ENCODE measurements around the gene DOCK2.

Gene DOCK2

DNA sequence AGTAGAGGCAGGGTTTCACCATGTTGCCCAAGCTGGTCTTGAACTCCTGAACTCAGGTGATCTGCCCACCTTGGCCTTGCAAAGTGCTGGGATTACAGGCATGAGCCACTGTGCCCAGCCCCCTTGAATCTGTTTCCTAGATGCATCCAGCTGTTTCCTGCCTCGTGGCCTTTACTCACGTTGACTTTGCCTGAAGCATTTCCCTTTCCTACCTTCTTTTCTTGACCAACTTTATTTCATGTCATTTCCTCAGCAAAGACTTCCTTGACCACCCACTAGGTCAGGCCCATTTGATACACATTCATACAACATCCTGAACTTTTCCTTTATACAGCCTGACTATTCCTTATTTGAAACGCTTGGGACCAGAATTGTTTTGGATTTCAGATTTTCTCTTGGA is 51.0 kb downstream of the DOCK2 start:
- no peak for DNase-seq (ENCODE audit: low read depth in 2 of 2)

DNA sequence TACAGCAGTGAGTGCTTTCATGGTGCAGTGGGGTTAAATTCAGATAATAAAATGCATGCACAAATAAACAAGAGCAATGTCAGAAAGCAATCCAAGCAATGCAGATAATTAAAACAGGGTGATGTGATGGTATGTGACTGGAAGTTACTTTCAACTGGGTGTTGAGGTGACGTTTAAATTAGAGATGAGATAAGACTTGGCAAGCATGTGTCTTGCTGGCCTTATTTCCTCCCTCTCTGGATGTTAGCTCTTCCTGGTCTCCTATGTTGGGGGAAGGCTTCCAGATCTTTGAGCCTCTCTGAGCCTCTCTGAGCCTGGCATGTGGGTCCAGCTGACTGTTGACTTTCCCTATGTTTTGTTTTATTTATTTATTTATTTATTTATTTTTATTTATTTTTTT is 54.4 kb downstream of the DOCK2 start:
- DNase-seq (ENCODE audit: low read depth in 2 of 2) = no peak

DNA sequence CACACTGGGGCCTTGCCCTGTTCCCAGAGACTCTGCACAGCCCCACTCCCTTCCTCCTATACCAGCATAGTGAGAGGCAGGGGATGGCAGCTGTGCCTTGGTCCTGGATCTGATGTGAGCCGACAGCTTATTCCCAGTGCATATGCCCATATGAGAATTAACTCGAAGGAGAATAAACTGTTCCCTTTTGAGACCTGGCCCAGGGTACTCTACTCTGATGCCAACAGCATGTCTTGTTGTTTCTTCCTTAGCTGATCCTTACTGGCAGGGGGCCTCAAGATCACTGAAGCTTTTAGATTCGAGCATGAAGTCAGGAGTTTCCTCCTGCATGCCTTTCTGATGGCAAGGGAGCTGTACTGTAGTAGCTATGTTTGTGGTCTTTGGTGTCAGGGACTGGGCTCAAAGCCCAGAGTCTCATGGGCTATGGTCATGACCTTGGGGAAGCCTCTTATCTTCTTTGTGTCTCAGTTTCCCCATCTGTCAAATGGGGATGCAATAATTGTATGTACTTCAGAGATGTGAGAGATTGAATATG is 57.1 kb downstream of the DOCK2 start:
- DNase-seq (ENCODE audit: low read depth in 2 of 2) = no peak

DNA sequence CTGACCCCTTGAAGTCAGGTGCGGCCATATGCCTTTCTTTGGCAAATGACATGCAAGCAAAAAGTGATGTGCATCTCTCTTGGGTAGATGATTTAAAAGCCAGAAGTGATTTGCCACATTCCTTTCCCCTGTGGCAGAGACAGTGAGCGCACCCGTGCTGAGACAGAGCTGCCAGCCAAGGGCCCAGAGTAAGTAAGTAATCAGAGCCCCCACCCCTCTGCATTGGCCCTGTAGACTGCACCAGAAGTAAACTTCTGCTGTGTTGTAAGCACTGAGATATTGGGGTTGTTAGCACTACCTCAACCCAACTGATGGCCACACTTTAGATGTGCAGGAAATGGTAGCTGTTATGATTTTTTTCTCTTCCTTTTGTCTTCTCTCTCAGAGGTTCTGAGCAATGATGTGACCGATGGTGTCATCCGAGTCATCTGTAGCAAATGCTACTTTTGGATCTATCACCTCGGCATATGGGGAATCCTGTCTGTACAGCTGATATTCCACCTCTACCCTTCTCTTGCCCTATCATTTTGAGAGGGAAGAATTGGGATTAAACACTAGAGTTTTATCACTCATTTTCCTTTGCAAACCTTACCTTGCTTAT is 58.0 kb downstream of the DOCK2 start:
- DNase-seq (ENCODE audit: low read depth in 2 of 2) = no peak

DNA sequence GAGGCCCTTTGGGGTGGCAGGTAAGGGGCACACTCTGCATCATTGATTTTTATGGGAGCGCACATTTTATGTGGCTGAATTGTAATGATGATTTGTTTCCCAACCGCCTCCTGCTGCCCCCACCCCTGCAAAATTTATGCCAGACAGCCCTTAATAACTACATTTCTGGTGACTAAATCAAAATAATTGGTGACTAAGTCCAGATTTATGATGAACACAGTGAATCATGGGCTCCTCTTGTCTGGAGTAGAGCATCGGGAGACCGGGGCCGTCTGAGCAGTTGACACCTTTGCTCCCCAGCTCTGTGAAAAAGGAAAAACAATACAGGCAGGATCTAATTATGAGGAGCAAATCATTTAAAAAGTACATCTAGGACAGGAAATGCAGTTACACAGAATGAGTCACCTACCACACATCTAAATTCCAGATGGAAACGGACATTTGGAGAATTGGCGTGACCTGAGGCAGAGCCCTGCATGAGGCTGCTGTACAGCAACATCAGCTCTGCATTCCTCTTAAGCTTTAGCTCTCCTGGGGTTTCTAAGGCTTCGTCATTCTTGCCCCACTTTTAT is 58.9 kb downstream of the DOCK2 start:
- no peak for DNase-seq (ENCODE audit: low read depth in 2 of 2)

DNA sequence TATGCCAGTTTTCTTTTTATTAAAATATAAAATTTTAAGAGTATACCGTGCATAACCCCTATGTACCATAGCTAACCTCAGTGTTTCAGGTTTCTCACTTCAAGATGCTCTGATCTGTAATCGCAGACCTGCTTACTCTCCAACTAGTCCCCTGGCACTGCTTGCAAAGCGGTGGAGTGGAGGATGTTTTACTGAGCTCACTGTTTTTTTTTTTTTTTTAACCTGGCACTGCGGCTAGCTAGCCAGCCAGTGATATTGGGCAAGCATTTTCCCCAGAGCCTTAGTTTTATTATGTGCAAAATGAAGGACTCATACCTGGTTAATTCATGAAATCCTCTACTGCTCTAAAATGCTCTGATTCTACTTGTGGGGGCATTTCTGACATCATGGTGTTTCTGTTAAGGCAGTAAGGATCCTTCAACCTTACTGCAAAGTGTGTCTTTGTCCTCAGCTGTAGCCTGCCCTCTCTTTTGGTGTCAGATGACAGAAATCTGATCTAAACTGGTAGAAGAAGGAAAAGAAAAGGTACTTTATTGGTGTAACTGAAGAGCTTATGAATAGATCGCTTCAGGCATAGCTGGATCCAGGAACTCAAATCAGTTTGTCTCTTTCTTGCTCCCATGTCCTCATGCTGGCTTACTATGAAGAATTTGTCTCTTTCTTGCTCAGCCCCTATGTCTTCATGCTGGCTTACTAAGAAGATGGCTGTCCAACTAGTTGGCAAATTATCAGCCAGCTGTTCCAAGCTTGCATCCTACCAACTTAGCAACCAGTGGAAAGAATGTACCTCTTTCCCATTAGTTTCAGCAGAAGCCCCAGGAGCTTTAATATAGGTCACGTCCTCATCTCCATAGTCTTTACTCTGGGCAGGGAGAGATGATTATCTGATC is 59.8 kb downstream of the DOCK2 start:
- no peak for DNase-seq (ENCODE audit: low read depth in 2 of 2)

DNA sequence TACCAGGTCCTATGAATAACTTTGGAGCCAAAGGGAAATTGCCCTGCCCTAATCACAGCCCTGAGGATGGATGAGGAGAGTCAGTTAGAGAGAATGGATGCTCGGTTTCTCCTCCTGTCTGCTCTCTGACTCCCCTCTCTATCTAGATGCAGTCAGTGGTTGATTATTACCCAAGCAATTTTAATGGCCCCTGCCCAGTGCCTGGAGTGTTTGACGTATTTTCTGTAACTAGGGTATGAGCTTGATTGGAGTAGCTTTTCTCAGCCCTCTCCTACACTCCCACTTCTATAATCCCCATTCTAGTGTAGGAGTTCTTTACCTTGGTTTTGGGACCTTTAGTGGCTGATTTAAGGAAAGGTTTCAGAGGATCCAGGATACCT is 60.4 kb downstream of the DOCK2 start:
- no peak for DNase-seq (ENCODE audit: low read depth in 2 of 2)

DNA sequence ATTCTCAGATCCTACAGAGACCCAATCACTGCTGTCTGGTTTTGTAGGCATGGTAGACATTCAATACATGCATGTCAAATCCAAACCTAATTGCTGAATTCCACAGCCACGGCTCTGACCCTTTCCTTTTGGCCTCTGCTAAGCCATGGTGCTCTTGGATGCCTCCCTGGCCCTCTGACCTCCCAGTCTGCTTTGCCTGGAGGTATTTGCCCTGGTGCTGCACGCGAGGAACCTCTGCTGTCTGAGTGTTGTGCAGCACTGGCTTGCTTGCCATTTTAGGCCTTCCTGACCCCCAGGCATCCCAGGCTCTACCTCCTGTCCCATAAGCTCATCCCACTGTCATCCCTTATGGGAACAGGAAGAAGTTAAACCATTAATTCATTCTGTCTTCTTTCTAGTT is 60.9 kb downstream of the DOCK2 start:
- no peak for DNase-seq (ENCODE audit: low read depth in 2 of 2)

DNA sequence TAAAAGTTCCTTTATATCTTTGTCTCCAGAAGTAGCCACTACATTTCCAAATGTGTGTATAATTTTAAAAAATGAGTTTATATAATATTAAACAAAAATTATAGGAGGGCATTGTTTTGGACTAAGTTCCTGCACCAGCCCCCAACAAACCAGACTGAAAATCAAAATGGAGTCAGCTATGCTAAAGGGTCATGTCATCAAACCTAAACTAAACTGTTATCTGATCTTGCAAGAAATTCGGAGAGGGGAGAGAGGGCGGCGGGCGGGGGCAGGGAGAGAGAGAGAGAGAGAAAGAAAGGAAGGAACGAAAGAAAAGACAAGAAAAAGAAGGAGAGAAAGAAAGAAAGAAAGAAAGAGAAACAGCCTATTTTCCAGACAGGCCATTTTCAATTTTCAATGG is 63.5 kb downstream of the DOCK2 start:
- no peak for DNase-seq (ENCODE audit: low read depth in 2 of 2)

DNA sequence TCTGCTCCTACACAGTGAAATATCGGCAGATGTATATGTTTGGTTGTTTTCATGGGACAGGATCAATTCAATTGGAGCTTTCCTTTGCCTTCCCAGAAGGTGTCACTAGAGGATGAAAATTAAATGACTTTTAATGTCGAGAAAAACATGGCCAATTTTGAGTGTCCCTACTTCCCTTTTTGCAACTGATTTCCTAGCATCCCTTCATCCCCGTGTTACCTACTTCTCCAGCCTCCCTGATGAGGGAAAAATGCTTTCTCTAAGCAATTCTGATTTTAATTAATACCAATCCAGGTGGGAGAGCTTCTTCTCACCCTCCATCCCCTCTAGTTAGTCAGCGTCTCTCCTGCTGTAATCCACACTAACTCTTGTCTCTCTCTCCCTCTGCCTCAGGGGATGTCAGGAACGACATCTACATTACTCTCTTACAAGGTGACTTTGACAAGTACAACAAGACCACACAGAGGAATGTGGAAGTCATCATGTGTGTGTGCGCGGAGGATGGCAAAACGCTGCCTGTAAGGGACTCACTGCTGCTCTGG is 64.9 kb downstream of the DOCK2 start:
- DNase-seq (ENCODE audit: low read depth in 2 of 2) = no peak

DNA sequence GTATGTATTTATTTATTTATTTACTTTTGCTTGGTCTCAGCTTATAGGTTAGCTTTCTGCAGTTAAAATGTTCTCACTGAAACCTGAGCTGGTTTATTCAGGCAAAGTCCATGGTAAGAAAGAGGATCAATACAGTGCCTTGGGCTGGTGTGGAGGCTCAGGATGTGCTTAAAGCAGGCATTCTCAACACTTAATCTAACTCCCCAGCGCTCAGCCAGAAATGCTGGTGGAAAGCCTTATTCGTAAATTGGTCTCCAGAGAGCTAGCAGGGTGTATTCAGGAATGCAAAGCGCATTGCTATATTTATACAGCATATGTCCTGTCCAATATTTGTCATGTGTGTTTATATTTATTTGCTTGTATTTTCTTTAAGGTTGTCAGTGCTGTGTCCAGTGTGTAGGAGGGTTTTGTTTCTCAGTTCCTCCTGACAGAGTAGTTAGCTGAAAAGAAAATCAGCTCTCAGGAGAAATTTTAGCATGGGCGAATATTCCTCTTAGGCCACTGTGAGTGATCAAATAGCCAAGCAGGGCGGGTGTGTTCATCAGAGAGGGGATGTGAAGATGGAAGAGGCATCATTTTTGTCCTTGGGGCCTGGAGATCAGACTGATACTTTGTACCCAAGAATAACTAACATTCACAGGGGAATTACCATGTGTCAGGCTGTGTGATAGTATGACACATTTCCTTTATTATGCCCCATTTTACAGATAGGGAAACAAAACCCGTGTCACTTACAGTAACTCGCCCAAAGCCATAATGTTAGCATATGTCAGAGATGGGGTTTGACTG is 65.8 kb downstream of the DOCK2 start:
- no peak for DNase-seq (ENCODE audit: low read depth in 2 of 2)

DNA sequence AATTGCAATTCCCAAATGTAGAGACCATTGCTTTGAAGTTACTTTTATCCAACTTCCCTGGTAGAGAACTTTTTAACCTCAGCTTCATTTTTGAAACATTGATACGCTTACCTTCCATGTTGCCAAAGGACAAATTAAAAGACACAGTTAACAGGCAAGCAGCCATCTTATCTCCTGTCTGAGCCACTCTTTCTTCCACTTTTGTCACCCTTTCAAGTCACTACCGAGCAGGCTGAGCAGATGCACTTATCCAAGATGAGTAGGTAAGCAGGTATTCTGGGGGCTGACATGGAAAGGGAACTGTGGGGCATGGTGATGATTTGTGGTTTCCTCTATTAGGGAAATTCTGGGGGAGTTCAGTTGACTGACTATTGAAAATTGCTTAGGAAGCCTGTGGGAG is 66.7 kb downstream of the DOCK2 start:
- DNase-seq (ENCODE audit: low read depth in 2 of 2) = no peak

DNA sequence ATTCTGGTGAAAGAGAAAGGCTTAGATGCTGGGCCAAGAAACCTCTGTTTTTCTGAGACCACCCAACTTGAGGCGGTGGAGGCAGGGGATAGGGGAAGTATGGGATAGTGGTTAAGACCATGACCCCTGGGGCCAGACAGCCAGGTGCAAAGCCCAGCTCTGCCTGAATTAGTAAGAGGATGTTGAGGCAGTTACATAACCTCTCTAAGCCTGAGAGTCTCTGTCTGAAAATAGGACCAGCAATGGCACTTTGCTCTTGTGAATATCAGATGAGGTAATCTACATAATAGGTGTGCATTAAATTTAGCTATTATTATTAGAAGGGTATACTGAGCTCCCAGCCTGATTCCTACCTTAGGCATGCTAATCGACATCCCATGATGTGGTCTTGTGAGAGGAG is 68.2 kb downstream of the DOCK2 start:
- no peak for DNase-seq (ENCODE audit: low read depth in 2 of 2)

DNA sequence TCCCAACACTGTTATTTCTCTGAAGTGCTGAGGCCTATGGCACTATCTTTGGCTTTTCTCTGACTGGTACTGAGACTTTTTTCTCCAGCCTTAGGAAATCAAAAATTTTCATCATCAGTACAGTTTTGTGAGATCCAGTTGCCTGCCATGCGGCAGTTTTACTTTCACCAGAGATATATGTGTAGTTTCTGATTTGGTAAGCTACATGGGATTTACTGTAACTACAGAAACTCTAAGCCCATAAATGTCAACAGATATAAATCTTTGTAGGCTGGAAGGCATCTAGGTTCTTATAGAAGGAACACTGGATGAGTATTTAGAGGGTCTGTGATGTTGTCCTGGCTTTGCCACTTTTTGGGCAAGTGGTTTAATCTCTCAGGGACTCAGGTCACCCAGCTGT is 69.0 kb downstream of the DOCK2 start:
- no peak for DNase-seq (ENCODE audit: low read depth in 2 of 2)

DNA sequence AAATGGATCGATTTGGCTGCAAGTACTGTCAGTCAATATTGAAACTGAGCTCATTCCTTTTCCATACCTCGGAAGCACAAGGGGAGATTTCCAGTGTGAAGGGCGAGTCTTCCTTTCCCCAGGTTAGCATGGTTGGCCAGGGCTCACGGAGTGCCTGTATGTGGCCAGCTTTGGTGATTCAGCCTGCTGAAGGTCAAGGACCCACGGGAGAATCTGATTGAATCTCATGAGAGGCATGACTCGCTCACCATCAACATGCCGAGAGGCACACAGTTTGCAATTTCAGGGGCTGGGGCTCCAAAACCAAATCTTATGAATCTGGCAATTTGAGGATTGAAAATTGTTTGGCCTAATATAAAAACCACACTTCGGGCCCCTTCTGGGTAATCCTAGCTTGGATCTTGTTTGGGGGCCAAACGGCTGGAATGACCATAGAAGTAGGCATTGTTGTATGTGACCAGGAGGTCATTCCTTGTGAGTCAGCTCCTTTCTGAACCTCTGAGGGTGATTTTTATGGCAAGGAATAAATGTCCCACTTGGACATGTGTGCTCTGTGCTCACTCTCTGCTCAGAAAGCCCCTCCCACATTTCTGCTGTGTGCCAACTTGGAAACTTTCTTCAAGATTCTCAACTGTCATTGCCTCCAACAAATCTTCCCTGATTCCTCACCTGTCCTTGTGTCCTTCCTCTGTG is 69.8 kb downstream of the DOCK2 start:
- DNase-seq (ENCODE audit: low read depth in 2 of 2) = no peak

DNA sequence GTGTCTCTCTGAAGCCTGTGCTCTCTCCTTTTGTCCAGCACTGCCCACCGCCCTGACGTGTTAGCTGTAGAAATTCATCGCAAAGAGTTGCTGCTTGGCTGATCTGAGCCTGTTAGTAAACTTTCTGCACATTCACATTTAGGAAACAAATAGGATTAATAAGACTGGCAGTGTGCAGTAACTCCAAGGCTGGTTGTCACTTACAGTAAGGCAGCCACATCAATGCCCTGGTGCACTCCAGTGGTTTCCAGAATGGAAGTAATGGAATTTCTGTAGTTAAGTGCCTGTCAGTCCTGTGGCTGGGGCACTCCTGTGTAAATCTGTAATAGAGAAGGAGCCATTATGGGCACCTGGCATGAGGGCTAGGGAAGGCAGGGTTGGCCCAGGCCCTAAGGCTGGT is 70.6 kb downstream of the DOCK2 start:
- DNase-seq (ENCODE audit: low read depth in 2 of 2) = no peak

DNA sequence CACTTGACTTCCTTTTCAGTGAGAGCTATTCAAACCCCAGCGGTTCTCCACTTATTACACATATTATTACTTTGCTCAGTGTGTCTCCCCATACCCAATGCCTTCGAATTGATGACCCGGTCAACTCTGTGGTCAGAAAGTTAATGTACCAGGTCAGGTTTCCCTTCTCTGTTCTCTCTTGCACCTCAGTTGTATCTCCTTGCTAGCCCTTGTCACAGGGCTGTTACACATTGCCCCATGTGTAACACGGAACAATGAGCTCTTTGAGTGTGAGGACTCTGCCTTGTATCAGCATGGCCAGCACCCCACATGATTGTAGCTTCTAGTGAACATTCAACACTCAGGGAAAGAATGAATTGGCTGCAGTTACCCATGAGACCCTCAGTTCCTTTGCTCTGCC is 73.6 kb downstream of the DOCK2 start:
- DNase-seq (ENCODE audit: low read depth in 2 of 2) = no peak

DNA sequence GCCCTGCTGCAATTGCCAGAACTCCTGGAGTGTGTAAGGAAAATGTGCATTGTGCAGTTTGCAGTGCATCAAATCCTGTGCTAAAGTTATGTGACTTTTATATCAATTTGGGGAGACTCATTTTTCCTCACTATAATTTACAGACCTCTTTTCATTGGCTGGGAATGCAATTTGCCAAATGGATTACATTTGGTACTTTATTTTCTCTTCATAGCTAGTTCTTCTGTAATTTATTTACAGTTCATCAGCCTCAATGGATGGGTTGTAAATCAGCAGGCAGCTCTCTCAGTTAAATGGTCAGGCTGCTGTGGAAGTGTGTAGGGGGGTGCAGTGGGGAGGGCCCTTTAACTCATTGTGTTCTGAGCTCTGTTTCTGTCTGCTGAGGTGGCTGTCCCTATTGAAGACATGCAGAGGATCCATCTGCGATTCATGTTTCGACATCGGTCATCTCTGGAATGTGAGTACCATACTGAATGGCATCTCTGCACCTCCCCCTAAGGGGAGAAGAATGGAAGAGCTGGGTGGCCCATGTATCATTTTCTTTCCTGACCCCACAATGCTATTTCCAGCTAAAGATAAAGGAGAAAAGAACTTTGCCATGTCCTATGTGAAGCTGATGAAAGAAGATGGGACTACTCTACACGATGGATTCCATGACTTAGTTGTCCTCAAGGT is 74.6 kb downstream of the DOCK2 start:
- no peak for DNase-seq (ENCODE audit: low read depth in 2 of 2)

DNA sequence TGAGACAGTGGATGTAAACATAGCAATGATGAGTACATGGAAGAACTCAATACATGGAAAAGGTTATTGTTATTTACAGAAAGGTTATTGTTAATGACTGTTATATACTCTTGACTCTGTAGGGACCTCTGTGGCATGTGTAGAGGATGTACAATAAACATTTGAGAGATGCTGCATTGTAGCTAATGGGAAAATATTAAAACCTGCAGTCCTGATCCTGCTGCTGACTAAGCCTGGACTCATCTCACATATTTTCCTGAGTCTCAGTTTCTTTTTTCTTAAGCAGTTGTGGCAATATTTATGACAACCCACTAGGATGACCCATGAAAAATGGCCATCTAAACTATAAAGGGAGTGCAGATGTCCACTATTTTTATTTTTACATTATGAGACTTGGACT is 75.4 kb downstream of the DOCK2 start:
- DNase-seq (ENCODE audit: low read depth in 2 of 2) = no peak

DNA sequence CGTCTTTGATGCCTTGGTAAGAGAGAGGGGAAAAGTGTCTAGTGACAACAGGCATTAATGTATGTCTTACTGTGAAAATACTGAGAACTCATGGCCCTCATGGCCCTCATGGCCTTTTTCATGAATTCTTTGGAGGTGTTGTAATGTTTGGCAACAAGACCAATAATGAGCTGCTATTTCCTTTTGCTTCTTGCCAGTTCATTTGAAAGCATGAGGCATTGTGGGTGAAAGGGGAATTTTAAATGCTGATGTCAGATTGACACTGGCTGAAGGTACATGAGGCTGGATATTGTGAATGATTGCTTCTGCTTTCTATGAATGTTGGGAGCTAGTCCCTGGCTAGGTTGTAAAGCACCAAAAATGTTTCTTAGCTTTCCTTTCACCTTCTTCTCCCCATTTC is 79.2 kb downstream of the DOCK2 start:
- no peak for DNase-seq (ENCODE audit: low read depth in 2 of 2)

DNA sequence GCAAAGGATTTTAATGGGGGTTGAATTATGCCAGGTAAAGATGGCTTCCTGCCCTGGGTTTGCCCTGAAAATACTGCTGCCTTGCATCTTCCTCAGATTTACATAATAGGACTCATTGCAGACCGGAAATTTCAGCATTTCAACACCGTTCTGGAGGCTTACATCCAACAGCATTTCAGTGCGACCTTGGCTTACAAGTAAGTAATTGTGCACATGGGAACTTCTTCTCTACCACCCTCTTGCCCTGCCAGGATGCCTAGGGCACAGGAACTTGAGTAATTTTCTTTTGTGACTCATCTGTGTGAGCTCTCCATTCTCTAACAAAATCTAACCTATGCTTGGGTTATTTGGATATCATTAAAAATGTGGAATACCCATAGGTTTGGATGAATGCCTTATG is 80.2 kb downstream of the DOCK2 start:
- DNase-seq (ENCODE audit: low read depth in 2 of 2) = no peak
